AG04450 (cell line): ENCODE measurements around the gene FRMD4A. TPM values are rescaled to one million over a fixed set of nuclear protein-coding genes. Genes with fewer than 3 reads are reported as not detected.

ENCODE experiments used
- CTCF ChIA-PET: fragments of 300-600, 350-600 bp; formaldehyde crosslinking; extraction: SDS; loops from one replicate; lab custom pipeline; 2022; ENCODE audit warnings: antibody characterized with exemption, inconsistent platforms; lab: Charles Lee
- POLR2A ChIA-PET: fragments of 350-600 bp; formaldehyde crosslinking; extraction: SDS; loops from one replicate; lab custom pipeline; 2021; ENCODE audit warnings: antibody characterized with exemption, inconsistent platforms; lab: Yijun Ruan, JAX
- DNase-seq: peaks from one replicate; pipeline ENCODE4 v3.0.0-alpha.2; 2011; ENCODE audit warnings: low read depth, low spot score
- H3K27ac ChIP-seq: one replicate; pipeline ENCODE4 v1.5.1; 2012; ENCODE audit warnings: low read depth, low read length, control low read depth
- H3K27me3 ChIP-seq: one replicate; pipeline ENCODE4 v1.6.0; 2012; ENCODE audit warnings: low read length; ENCODE audit not compliant: control insufficient read depth, insufficient read depth
- H3K4me3 ChIP-seq: 2 replicates; pipeline ENCODE4 v1.5.1; 2011; ENCODE audit warnings: mild to moderate bottlenecking, low read depth, low read length, control low read depth
- H3K9me3 ChIP-seq: 2 replicates; pipeline ENCODE4 v1.5.1; 2012; ENCODE audit warnings: low read length; ENCODE audit not compliant: control insufficient read depth, insufficient read depth
- polyA plus RNA-seq: library from polyadenylated mRNA; depleted of rRNA; stranded (reverse); fragments of >200 nt; gene quantifications from 2 replicates; pipeline ENCODE4 v1.2.3, GENCODE V29; 2011
- TF ChIP-seq, protein P1 (sequence below): IDR thresholded peaks from 2 replicates; pipeline ENCODE4 v1.5.1; 2011; ENCODE audit warnings: low read depth, low read length, control low read depth, inconsistent platforms

Gene FRMD4A
- polyA plus RNA-seq, 1 experiment, result 45.7 TPM

DNA sequence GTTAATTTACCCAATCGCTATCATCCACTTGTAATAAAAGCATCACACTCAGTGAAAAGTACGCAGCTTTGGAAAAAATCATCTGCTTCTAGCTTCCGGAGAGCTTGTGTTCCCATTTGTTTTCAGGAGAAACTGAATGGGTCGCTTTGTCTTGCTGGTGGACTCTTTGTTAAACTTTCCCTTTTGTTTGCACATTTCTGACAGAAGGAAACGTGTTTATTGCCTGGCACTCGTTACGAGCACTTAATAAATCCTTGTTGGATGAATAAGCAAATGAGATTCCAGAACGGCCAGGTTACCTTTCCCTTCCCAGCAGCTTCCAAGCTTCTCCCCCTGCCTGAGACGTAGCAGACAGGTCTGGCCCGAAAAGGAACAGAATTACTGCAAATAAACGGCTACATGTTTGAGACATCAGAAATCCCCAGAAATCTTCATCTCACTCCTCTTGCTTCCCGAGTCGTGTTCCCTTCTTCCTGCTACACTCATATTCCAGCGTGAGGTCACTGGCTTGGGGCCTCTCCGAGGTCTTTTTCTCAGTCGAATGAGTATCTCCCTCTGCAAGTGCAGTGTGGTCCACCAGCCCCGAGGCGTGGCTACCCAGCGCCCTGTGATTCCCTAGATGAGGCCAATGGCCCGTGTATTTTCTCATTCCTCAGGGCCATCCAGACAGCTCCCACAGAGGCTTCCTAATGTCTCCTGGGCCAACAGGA is 167.2 kb downstream of the FRMD4A start:
- CTCF ChIA-PET, result no interaction called here
- Histone ChIP-seq H3K4me3 (no peak overlapping the region), H3K9me3 (peaks cover 4% of the 10 kb centered on the region; the same call in 1 of the 2 replicates), H3K27ac (no peak overlapping the region), H3K27me3 (peaks cover 15% of the 10 kb centered on the region)
- POLR2A ChIA-PET, result no interaction called here
- DNase-seq, result no peak
- TF ChIP-seq, protein P1, sequence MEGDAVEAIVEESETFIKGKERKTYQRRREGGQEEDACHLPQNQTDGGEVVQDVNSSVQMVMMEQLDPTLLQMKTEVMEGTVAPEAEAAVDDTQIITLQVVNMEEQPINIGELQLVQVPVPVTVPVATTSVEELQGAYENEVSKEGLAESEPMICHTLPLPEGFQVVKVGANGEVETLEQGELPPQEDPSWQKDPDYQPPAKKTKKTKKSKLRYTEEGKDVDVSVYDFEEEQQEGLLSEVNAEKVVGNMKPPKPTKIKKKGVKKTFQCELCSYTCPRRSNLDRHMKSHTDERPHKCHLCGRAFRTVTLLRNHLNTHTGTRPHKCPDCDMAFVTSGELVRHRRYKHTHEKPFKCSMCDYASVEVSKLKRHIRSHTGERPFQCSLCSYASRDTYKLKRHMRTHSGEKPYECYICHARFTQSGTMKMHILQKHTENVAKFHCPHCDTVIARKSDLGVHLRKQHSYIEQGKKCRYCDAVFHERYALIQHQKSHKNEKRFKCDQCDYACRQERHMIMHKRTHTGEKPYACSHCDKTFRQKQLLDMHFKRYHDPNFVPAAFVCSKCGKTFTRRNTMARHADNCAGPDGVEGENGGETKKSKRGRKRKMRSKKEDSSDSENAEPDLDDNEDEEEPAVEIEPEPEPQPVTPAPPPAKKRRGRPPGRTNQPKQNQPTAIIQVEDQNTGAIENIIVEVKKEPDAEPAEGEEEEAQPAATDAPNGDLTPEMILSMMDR, result no peak

DNA sequence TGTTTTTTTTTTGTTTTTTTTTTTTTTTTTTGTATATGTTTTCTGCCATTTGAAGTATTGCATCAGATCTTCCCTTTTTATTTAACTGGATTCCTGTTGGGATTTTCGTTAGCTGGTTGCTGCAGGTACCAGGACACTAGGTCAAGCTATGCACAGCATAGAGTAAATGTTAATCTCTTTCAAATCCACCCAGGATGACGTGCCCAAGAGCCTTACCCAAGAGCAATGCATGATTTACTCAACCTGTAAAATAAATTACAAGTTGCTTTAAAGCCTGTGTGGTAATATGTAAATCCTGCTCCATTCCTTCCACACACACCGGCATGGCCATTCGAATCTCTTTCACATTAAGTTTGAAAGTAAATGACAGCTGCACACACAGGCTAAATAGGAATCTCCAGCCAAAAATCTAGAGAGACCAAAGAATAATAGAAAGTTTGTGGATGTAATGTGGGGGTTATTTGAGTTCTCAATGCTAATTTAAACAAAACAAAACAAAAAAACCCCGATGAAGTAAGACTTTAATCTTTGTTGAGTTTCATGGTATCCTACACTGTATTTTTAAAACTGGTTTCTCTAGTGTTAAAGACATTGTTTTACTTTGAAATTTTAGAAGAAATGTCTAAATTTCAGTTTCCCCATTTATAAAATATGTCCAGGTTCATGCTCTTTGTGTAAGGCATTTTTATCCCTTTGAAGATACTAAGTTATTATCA is 167.9 kb downstream of the FRMD4A start:
- CTCF ChIA-PET, result interaction anchor here (0.6 kb wide), 1 partner anchor 374 kb away, joined by 3 read pairs; no protein-coding TSS in a partner anchor
- no peak for DNase-seq
- Histone ChIP-seq H3K27me3 (peaks cover 22% of the 10 kb centered on the region), H3K9me3 (peaks cover 4% of the 10 kb centered on the region; the same call in 1 of the 2 replicates), H3K27ac (no peak overlapping the region), H3K4me3 (no peak overlapping the region)
- TF ChIP-seq, protein P1, result no peak
- POLR2A ChIA-PET, result interaction anchor here (0.7 kb wide), 1 partner anchor 675 kb away, joined by 9 read pairs; no protein-coding TSS in a partner anchor

DNA sequence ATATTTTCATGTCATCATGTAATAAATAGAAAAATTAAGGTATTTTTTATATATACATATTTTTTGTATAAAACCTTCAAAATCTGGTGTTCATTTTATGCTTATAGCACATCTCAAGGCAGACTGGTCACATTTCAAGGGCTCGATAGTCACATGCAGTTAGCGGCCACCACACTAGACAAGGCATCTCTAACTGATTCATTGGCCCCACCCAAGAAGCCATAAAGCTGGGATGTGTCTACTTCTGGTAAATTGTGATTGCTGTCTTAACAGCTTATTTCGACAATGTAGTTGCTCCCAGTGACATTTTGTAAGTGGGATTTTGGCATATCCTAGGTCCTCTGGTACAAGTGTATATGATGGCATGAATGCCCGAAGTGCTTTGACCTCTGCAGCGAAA is 168.7 kb downstream of the FRMD4A start:
- CTCF ChIA-PET, result no interaction called here
- TF ChIP-seq, protein P1, result no peak
- no peak for DNase-seq

DNA sequence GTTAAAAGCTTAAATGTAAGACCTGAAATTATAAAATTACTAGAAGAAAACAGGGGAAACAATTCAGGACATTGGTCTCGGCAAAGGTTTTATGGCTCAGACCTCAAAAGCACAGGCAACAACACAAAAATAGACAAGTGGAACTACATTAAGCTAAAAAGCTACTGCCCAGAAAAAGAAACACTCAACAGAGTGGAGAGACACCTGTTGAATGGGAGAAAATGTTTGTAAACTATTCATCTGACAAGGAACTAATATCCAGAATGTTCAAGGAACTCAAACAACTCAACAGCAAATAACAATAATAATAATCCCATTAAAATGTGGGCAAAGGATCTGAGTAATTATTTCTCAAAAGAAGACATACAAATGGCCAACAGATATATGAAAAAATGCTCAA is 170.4 kb downstream of the FRMD4A start:
- TF ChIP-seq, protein P1, result no peak
- DNase-seq, result no peak
- peaks cover 31% of the 10 kb centered on the region for H3K27me3 ChIP-seq
- CTCF ChIA-PET, result interaction anchor here (1.0 kb wide), 1 partner anchor 142 kb away, joined by 3 read pairs; no protein-coding TSS in a partner anchor
- POLR2A ChIA-PET, result no interaction called here
- H3K27ac ChIP-seq, result no peak overlapping the region
- no peak overlapping the region for H3K4me3 ChIP-seq
- H3K9me3 ChIP-seq, result peaks cover 4% of the 10 kb centered on the region; the same call in 1 of the 2 replicates

More for the DNA sequence above, 168.7 kb downstream of the FRMD4A start:
- Histone ChIP-seq H3K27ac (no peak overlapping the region), H3K9me3 (peaks cover 4% of the 10 kb centered on the region; the same call in 1 of the 2 replicates), H3K27me3 (peaks cover 27% of the 10 kb centered on the region), H3K4me3 (no peak overlapping the region)
- POLR2A ChIA-PET, result interaction anchor here (0.7 kb wide), 1 partner anchor 675 kb away, joined by 9 read pairs; no protein-coding TSS in a partner anchor

DNA sequence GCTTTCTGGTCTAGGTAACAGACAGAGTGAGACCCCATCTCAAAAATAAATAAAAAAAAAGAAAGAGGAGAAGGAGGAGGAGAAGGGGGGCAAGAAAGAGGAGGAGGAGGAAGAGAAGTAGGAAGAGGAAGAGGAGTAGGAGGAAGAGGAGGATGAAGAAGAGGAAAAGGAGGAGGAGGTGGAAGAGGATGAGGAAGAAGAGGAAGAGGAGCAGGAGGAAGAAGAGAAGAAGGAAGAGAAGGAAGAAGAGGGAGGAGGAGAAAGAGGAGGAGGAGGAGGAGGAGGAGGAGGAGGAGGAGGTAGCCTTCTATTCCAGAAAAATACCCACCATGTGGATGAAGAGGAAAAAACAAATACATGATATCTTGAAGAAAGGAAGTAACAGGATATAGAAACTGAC is 172.1 kb downstream of the FRMD4A start:
- H3K4me3 ChIP-seq, result no peak overlapping the region
- ChIA-PET POLR2A (no interaction called here), CTCF (no interaction called here)
- peaks cover 28% of the 10 kb centered on the region for H3K27me3 ChIP-seq
- TF ChIP-seq, protein P1, result no peak
- DNase-seq, result no peak
- no peak overlapping the region for H3K27ac ChIP-seq
- no peaks in the 10 kb centered on the region for H3K9me3 ChIP-seq
